ENCODE results near the gene OR1L8.

DNA sequence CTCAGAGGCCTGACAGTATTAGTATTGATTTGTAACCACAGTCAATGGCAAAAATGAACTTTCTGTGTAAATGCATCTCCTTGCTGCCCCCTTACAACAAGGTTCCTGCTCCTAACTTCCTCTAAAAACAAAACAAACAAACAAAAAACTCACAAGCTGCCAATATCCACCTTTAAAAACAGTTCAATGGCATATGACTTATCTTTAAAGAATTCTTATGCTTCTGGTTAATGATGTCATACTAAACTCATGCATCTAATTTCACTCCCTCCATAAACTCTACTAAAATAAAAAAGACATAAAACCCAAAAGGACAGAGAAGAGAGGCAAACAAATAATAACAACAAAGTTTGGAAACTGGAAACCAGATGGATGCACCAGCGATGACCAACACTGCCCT is 47.0 kb downstream of the OR1L8 start:
- no peak for TF ChIP-seq CTCF (IDR thresholded peaks at IDR 0.05)
- no peak for TF ChIP-seq POLR2A (IDR thresholded peaks at IDR 0.05)
